GM18861 (cell line): ENCODE results near the gene ALG12.

Experiments
- ATAC-seq: cut with Tn5 transposase; IDR thresholded peaks from one replicate; pipeline ENCODE4 v1.9.1; 2021; ENCODE audit not compliant: unreplicated experiment

ALG12 gene

GRCh38 chr22:49958366-49958921, 40.2 kb upstream of the ALG12 start:
- ATAC-seq, result no peak

GRCh38 chr22:49957826-49958365, 39.7 kb upstream of the ALG12 start:
- no peak for ATAC-seq

GRCh38 chr22:49956914-49957825, 38.9 kb upstream of the ALG12 start:
- ATAC-seq, result no peak

- no peak for ATAC-seq
Observed at GRCh38 chr22:49956418-49956770, 38.2 kb upstream of the ALG12 start.

GRCh38 chr22:49955581-49956417, 37.6 kb upstream of the ALG12 start:
- no peak for ATAC-seq

- ATAC-seq, result no peak
Observed at GRCh38 chr22:49954991-49955580, 36.8 kb upstream of the ALG12 start.

- no peak for ATAC-seq
Observed at GRCh38 chr22:49954354-49954753, 36.1 kb upstream of the ALG12 start.

GRCh38 chr22:49953680-49954344, 35.6 kb upstream of the ALG12 start:
- ATAC-seq, result no peak

GRCh38 chr22:49953027-49953679, 34.9 kb upstream of the ALG12 start:
- no peak for ATAC-seq

- no peak for ATAC-seq
Observed at GRCh38 chr22:49951986-49952896, 34.0 kb upstream of the ALG12 start.

GRCh38 chr22:49951678-49951985, 33.4 kb upstream of the ALG12 start:
- no peak for ATAC-seq

GRCh38 chr22:49951000-49951677, 32.9 kb upstream of the ALG12 start:
- ATAC-seq, result no peak

GRCh38 chr22:49950396-49950994, 32.3 kb upstream of the ALG12 start:
- ATAC-seq, result no peak

- ATAC-seq, result no peak
Observed at GRCh38 chr22:49949914-49950292, 31.7 kb upstream of the ALG12 start.

- no peak for ATAC-seq
Observed at GRCh38 chr22:49948958-49949913, 31.0 kb upstream of the ALG12 start.

- ATAC-seq, result no peak
Observed at GRCh38 chr22:49948116-49948957, 30.1 kb upstream of the ALG12 start.
